GM18505 (cell line): ENCODE results near the gene PIK3C3.

ENCODE experiments used
- ATAC-seq: cut with Tn5 transposase; IDR thresholded peaks from one replicate; pipeline ENCODE4 v1.9.1; 2021; ENCODE audit not compliant: unreplicated experiment
- POLR2A ChIP-seq: IDR thresholded peaks from 4 replicates; pipeline ENCODE4 v1.6.1; 2011; ENCODE audit warnings: borderline replicate concordance; ENCODE audit not compliant: insufficient read depth, insufficient read length; ENCODE audit errors: extremely low read depth

PIK3C3 gene

DNA sequence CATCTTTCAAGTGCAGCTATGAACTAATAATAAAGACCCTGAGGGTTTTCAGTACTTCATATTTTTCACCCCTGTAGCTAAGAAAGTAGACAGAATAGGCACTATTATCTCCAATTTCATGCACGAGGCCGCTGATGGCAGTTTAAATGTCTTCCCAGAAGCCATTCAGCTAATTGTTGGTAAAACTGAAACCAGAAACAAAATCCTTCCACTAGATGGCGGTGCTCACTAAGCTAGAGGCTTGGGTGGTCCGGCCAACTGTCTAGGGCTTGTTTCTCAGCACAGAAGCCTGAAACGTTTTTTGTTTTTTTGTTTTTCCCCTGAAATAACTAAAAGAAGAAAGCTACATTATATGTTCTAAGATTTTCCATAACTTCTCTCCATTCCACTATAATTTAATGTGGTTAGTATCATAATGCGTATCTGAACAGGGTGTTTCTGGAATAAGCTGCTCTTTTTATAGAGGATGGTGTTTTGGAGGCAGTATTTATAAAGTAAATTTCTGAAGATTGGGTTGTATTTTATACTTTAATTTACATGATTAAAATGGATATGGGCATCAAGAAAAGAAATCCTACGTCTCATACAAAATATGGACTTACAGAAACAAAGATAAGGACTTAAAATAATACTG is 159.4 kb downstream of the PIK3C3 start:
- peak; percentile 86 for ATAC-seq
- no peak for TF ChIP-seq POLR2A

DNA sequence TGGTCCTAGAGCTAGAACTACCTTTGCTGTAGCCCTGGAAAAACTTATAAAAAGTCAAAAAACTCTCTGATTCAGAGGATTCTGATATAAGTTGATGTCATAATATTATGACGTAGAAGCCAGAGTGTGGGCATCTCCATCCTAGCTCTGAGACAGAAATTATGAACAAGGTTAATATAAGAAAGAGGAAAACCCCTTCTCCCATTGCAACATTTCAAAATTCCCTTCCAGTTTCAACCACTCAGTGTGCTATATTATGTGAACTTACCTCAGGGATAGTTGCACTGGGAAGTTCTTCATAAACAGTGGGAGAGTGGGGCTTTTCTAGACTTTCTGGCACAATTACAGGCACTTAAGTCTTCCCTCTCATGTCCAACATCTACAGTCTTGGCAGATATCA is 171.6 kb downstream of the PIK3C3 start:
- TF ChIP-seq POLR2A = no peak
- ATAC-seq = no peak

DNA sequence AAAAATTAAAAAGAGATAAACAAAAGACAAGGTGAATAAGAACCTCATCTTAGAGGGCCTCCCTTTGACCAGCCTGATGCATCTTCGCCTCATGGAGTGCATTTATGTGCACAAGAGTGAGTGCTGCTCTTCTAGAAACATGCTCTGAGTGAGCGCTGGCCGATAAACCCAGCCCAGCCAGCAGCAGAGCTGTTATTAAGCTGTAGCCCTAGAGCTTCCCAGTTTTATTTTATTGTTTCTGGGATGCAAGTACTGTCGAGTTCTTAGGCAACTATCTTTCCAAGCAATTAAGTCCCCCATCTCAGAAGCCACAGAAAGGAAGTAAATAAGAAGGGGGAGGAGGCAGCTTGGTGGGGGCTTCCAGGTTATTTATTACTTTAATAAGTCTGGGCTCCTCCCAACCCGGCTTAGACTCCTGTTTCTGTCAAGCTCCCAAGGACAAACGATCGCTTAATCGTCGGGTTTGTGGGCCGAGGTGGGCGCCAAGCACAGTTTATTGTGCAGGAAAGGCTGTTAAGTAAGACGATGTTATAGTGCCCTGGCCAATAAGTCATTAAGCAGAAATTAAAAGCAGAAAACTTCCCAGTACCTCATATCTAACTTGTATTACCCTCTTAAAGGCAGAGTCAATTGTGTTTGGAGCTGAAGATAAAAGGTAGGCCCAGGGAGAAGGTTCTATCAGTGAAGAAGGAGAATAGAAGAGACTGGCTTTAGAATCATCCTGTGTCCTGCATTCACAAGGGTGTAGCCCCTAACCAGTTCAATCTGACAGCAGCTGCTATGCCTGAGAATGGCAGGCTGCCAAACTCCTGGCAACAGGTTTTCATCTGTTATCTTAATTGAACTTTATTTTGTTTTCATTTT is 176.3 kb downstream of the PIK3C3 start:
- ATAC-seq = no peak
- TF ChIP-seq POLR2A = no peak

DNA sequence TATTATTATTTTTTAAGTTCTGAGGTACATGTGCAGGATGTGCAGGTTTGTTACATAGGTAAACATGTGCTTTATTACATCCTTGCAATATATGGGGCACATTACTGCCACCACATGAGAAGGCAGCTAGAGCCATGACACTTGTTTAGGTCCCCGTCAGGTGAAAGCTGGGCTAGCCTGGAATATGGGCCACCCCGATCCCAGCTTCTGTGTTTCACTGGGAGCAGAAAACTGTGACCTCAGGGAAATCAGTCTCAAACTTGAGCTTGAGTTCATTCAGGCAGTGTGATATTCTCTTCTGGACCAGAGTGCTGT is 176.9 kb downstream of the PIK3C3 start:
- no peak for TF ChIP-seq POLR2A
- ATAC-seq = no peak
